Osteoblast (primary cell): Measurements from ENCODE around the gene ATP5F1B. TPM values are rescaled to one million over a fixed set of nuclear protein-coding genes. Genes with fewer than 3 reads are reported as not detected.

Experiments
- DNase-seq: peaks from one replicate; pipeline ENCODE4 v3.0.0; 2011; ENCODE audit warnings: low spot score, mixed read lengths; ENCODE audit not compliant: insufficient read length; ENCODE audit errors: missing footprints
- H2AFZ ChIP-seq: 2 replicates; pipeline ENCODE4 v1.6.0; 2011; ENCODE audit warnings: mild to moderate bottlenecking, low read length
- H3K27ac ChIP-seq: 2 replicates; pipeline ENCODE4 v1.5.1; 2011; ENCODE audit warnings: mild to moderate bottlenecking, low read depth, low read length, moderate library complexity
- H3K27me3 ChIP-seq: 2 replicates; pipeline ENCODE4 v1.6.0; 2012; ENCODE audit warnings: mild to moderate bottlenecking, control low read depth, inconsistent platforms, low read length, moderate library complexity; ENCODE audit not compliant: insufficient read depth
- H3K36me3 ChIP-seq: 2 replicates; pipeline ENCODE4 v1.5.1; 2011; ENCODE audit warnings: mild to moderate bottlenecking, low read length, control low read depth, moderate library complexity; ENCODE audit not compliant: insufficient read depth
- H3K4me1 ChIP-seq: 2 replicates; pipeline ENCODE4 v1.5.1; 2011; ENCODE audit warnings: mild to moderate bottlenecking, low read length, control low read depth, moderate library complexity; ENCODE audit not compliant: insufficient read depth
- H3K4me2 ChIP-seq: 2 replicates; pipeline ENCODE4 v1.6.0; 2011; ENCODE audit warnings: mild to moderate bottlenecking, low read length; ENCODE audit not compliant: insufficient read depth
- H3K4me3 ChIP-seq: fragments of 200-600 bp; sonication (generic); 3 replicates; pipeline ENCODE4 v1.5.1; 2012; ENCODE audit warnings: mild to moderate bottlenecking, low read length, inconsistent platforms; ENCODE audit not compliant: insufficient read depth
- H3K79me2 ChIP-seq: 2 replicates; pipeline ENCODE4 v1.6.0; 2012; ENCODE audit warnings: mild to moderate bottlenecking, low read length, control low read depth, inconsistent platforms; ENCODE audit not compliant: insufficient read depth
- H3K9me3 ChIP-seq: 2 replicates; pipeline ENCODE4 v1.5.1; 2011; ENCODE audit warnings: low read depth, low read length, control low read depth
- H4K20me1 ChIP-seq: 2 replicates; pipeline ENCODE4 v1.6.0; 2012; ENCODE audit warnings: mild to moderate bottlenecking, low read length, control low read depth; ENCODE audit not compliant: insufficient read depth
- CTCF ChIP-seq: IDR thresholded peaks from 2 replicates; pipeline ENCODE4 v1.5.1; 2011; ENCODE audit warnings: mild to moderate bottlenecking, low read depth, low read length, moderate library complexity; ENCODE audit errors: extremely low read depth
- total RNA-seq: library from RNA; depleted of rRNA; stranded (reverse); fragments of >200 nt; gene quantifications from 2 replicates; pipeline ENCODE4 v1.2.3, GENCODE V29; 2012

ATP5F1B gene
- total RNA-seq, 1 donor, result 308 TPM

- peak overlapping the region; percentile 84 for H3K4me3 ChIP-seq
- H3K79me2 ChIP-seq, result peaks cover 57% of the 10 kb centered on the region
- H3K4me2 ChIP-seq, result peak overlapping the region; percentile 91
- TF ChIP-seq CTCF, result no peak
- H3K9me3 ChIP-seq, result no peaks in the 10 kb centered on the region
- H3K4me1 ChIP-seq, result peaks cover 25% of the 10 kb centered on the region
- peak; percentile 42 for DNase-seq
- peak overlapping the region; percentile 97 for H3K27ac ChIP-seq
- no peaks in the 10 kb centered on the region for H3K27me3 ChIP-seq
- H3K36me3 ChIP-seq, result no peaks in the 10 kb centered on the region
- peak overlapping the region; percentile 76 for H2AFZ ChIP-seq
- peaks cover 32% of the 10 kb centered on the region for H4K20me1 ChIP-seq
These were observed 41.7 kb upstream of the ATP5F1B start for GRCh38 chr12:56687223-56688128.

- peaks cover 49% of the 10 kb centered on the region for H4K20me1 ChIP-seq
- H3K27ac ChIP-seq, result peak overlapping the region; percentile 54
- peaks cover 25% of the 10 kb centered on the region for H3K4me1 ChIP-seq
- TF ChIP-seq CTCF, result no peak
- no peaks in the 10 kb centered on the region for H3K27me3 ChIP-seq
- H2AFZ ChIP-seq, result no peak overlapping the region
- peak overlapping the region; percentile 60 for H3K4me3 ChIP-seq
- peaks cover 3% of the 10 kb centered on the region for H3K36me3 ChIP-seq
- peaks cover 84% of the 10 kb centered on the region for H3K79me2 ChIP-seq
- H3K9me3 ChIP-seq, result no peaks in the 10 kb centered on the region
- peak; percentile 42 for DNase-seq
- H3K4me2 ChIP-seq, result peak overlapping the region; percentile 91
These were observed 39.1 kb upstream of the ATP5F1B start for GRCh38 chr12:56684745-56685359.

- Histone ChIP-seq H3K9me3 (no peaks in the 10 kb centered on the region), H3K36me3 (peaks cover 3% of the 10 kb centered on the region), H3K4me3 (no peak overlapping the region), H3K27me3 (no peaks in the 10 kb centered on the region), H3K27ac (no peak overlapping the region), H4K20me1 (peaks cover 60% of the 10 kb centered on the region), H3K4me2 (no peak overlapping the region), H3K79me2 (peaks cover 99% of the 10 kb centered on the region), H3K4me1 (peaks cover 16% of the 10 kb centered on the region), H2AFZ (no peak overlapping the region)
- TF ChIP-seq CTCF, result no peak
- no peak for DNase-seq
These were observed 36.5 kb upstream of the ATP5F1B start for GRCh38 chr12:56682323-56682722.
